Endodermal cell (in vitro differentiated cells): ENCODE results near the gene LIG4. TPM values are rescaled to one million over a fixed set of nuclear protein-coding genes. Genes with fewer than 3 reads are reported as not detected.

Source experiments
- DNase-seq: peaks from one replicate; pipeline ENCODE4 v3.0.0-alpha.2; 2017
- H3K27ac ChIP-seq: 2 replicates; pipeline ENCODE4 v1.5.1; 2013; ENCODE audit warnings: mild to moderate bottlenecking, low read depth, low read length, moderate library complexity
- H3K27me3 ChIP-seq: 2 replicates; pipeline ENCODE4 v1.6.1; 2013; ENCODE audit warnings: mild to moderate bottlenecking, low read length, moderate library complexity; ENCODE audit not compliant: insufficient read depth, control insufficient read depth, poor library complexity, severe bottlenecking
- H3K36me3 ChIP-seq: 2 replicates; pipeline ENCODE4 v1.7.0; 2013; ENCODE audit warnings: mild to moderate bottlenecking, low read length, moderate library complexity; ENCODE audit not compliant: control insufficient read depth, insufficient read depth
- H3K4me1 ChIP-seq: one replicate; pipeline ENCODE4 v1.7.0; 2013; ENCODE audit warnings: low read length; ENCODE audit not compliant: control insufficient read depth, insufficient read depth
- H3K4me3 ChIP-seq: 2 replicates; pipeline ENCODE4 v1.5.1; 2013; ENCODE audit warnings: mild to moderate bottlenecking, low read length, moderate library complexity
- H3K9ac ChIP-seq: 2 replicates; pipeline ENCODE4 v1.6.1; 2013; ENCODE audit warnings: mild to moderate bottlenecking, low read length, moderate library complexity; ENCODE audit not compliant: poor library complexity, severe bottlenecking; ENCODE audit errors: extremely low read depth
- H3K9me3 ChIP-seq: 2 replicates; pipeline ENCODE4 v1.6.1; 2013; ENCODE audit warnings: mild to moderate bottlenecking, low read length, moderate library complexity; ENCODE audit not compliant: control insufficient read depth
- H3K27ac Mint-ChIP-seq: 2 replicates; pipeline ENCODE4 v1.8.0; 2020; ENCODE audit warnings: mixed read lengths
- H3K27me3 Mint-ChIP-seq: 2 replicates; pipeline ENCODE4 v1.8.0; 2021; ENCODE audit warnings: mild to moderate bottlenecking, mixed read lengths; ENCODE audit not compliant: insufficient read depth
- H3K36me3 Mint-ChIP-seq: 2 replicates; pipeline ENCODE4 v1.8.0; 2020; ENCODE audit warnings: low read depth, mixed read lengths
- H3K4me1 Mint-ChIP-seq: 2 replicates; pipeline ENCODE4 v1.8.0; 2020; ENCODE audit warnings: mixed read lengths
- H3K4me3 Mint-ChIP-seq: 2 replicates; pipeline ENCODE4 v1.8.0; 2020; ENCODE audit warnings: mild to moderate bottlenecking, moderate library complexity, mixed read lengths
- H3K9me3 Mint-ChIP-seq: 2 replicates; pipeline ENCODE4 v1.8.0; 2020; ENCODE audit warnings: mild to moderate bottlenecking, mixed read lengths
- WGBS, 2 experiments: methylation state at CpG; one replicate each; pipeline versions ENCODE4 v1.1.5 to v1.1.7; 2013; ENCODE audit warnings: missing lambda C conversion rate in 2 of 2, mixed read lengths in 1 of 2; ENCODE audit not compliant: insufficient coverage in 1 of 2, insufficient read length in 1 of 2; 5-methylcytosine and 5-hydroxymethylcytosine counted together
- total RNA-seq, 2 donors: library from RNA; stranded (reverse); fragmentation: NEBNext Ultra II Directional in 1 of 2; extraction: Animal tissue kit (Norgen Biotek cat#: 25700) in 1 of 2; gene quantifications; 2 replicates in 1 of 2; 3 replicates in 1 of 2; pipeline ENCODE4 v1.2.1, GENCODE V29; 2021
- TF ChIP-seq, protein P1 (sequence below): fragments of 200-600 bp; sonication (generic); conservative IDR thresholded peaks from 2 replicates; pipeline ENCODE4 v1.5.0; 2021; ENCODE audit warnings: antibody characterized with exemption, mild to moderate bottlenecking

The LIG4 gene
- total RNA-seq, 2 donors from 2014 or later = 7.5 to 10.8 TPM

DNA sequence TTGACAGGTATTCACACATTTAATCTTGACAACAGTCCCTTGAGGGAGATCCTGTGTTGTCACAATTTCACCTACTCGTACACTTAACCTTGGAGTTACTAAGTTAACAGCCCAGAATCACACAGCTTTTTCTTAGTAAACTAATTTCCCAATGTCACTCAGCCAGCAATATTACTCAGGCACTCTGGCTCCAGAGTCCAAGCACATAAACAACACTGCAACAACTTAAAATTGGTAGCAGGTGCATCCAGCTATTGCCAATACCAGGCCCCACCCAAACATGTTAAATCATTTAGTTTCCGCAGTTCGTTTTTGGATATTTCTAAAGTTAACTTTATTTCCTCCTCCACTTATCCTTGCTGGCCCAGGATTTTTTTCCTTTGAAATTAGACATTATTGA, 32.7 kb downstream of the LIG4 start:
- Histone ChIP-seq H3K9ac (no peak overlapping the region), H3K9me3 (no peaks in the 10 kb centered on the region), H3K4me1 (no peaks in the 10 kb centered on the region), H3K36me3 (no peaks in the 10 kb centered on the region), H3K27ac (no peak overlapping the region), H3K4me3 (no peak overlapping the region), H3K27me3 (no peaks in the 10 kb centered on the region)
- no peaks in the 10 kb centered on the region for H3K27me3 Mint-ChIP-seq
- H3K4me1 Mint-ChIP-seq = peaks cover 7% of the 10 kb centered on the region
- no peaks in the 10 kb centered on the region for H3K9me3 Mint-ChIP-seq
- TF ChIP-seq, protein P1, sequence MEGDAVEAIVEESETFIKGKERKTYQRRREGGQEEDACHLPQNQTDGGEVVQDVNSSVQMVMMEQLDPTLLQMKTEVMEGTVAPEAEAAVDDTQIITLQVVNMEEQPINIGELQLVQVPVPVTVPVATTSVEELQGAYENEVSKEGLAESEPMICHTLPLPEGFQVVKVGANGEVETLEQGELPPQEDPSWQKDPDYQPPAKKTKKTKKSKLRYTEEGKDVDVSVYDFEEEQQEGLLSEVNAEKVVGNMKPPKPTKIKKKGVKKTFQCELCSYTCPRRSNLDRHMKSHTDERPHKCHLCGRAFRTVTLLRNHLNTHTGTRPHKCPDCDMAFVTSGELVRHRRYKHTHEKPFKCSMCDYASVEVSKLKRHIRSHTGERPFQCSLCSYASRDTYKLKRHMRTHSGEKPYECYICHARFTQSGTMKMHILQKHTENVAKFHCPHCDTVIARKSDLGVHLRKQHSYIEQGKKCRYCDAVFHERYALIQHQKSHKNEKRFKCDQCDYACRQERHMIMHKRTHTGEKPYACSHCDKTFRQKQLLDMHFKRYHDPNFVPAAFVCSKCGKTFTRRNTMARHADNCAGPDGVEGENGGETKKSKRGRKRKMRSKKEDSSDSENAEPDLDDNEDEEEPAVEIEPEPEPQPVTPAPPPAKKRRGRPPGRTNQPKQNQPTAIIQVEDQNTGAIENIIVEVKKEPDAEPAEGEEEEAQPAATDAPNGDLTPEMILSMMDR = no peak
- no peak for DNase-seq
- no peak overlapping the region for H3K4me3 Mint-ChIP-seq
- 87 to 100% methylated on average over 1 to 3 of the region's 3 CpGs for WGBS, 2 experiments
- H3K27ac Mint-ChIP-seq = no peak overlapping the region
- no peaks in the 10 kb centered on the region for H3K36me3 Mint-ChIP-seq

DNA sequence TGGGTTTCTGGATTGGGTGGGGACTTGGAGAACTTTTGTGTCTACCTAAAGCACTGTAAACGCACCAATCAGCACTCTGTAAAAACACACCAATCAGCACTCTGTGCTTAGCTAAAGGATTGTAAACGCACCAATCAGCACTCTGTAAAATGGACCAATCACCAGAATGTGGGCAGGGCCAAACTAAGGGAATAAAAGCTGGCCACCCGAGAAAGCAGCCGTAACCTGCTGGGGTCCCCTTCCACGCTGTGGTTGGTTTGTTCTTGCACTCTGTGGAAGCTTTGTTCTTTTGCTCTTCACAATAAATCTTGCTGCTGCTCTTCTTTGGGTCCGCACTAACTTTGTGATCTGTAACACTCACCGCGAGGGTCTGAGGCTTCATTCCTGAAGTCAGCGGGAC, 37.3 kb downstream of the LIG4 start:
- Mint-ChIP-seq H3K4me3 (no peak overlapping the region), H3K36me3 (no peaks in the 10 kb centered on the region), H3K27me3 (no peaks in the 10 kb centered on the region), H3K9me3 (peaks cover 9% of the 10 kb centered on the region), H3K4me1 (peaks cover 7% of the 10 kb centered on the region), H3K27ac (no peak overlapping the region)
- H3K4me3 ChIP-seq = no peak overlapping the region
- H3K9me3 ChIP-seq = peaks cover 4% of the 10 kb centered on the region
- no peaks in the 10 kb centered on the region for H3K27me3 ChIP-seq
- no peak overlapping the region for H3K27ac ChIP-seq
- no peak for DNase-seq
- no peak overlapping the region for H3K9ac ChIP-seq
- TF ChIP-seq, protein P1 = no peak
- H3K4me1 ChIP-seq = no peaks in the 10 kb centered on the region
- H3K36me3 ChIP-seq = no peaks in the 10 kb centered on the region
- 80 to 86% methylated on average over 6 to 9 of the region's 9 CpGs for WGBS, 2 experiments

DNA sequence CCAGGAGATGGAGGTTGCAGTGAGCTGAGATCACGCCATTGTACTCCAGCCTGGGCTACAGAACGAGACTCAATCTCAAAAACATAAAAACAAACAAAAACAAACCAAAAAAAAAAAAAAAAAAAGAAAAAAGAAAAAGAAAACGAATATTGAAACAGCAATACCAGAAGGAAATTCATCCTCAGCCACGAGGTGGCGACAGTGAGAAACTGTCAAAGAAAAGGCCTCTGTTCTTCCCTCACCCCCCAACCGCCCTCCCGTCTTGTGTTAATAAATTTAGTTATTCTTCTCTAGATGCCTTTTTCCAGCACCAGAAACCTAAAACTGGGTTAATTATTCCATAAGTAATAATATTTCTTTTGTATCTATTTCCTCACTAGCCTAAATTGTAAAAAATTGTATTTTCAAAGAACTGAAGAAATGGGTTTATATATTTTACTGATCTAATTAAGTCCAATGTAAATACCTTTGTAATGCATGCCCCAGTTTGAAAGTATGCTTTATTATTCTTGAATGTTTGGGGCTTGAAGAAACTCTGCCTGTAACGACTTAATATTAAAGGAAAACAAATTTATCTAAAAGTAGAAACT, 38.6 kb downstream of the LIG4 start:
- Histone ChIP-seq H3K27ac (no peak overlapping the region), H3K4me3 (no peak overlapping the region), H3K27me3 (no peaks in the 10 kb centered on the region), H3K4me1 (no peaks in the 10 kb centered on the region), H3K36me3 (no peaks in the 10 kb centered on the region), H3K9ac (no peak overlapping the region), H3K9me3 (peaks cover 4% of the 10 kb centered on the region)
- Mint-ChIP-seq H3K4me3 (no peak overlapping the region), H3K9me3 (peaks cover 21% of the 10 kb centered on the region), H3K27me3 (peaks cover 5% of the 10 kb centered on the region), H3K4me1 (no peaks in the 10 kb centered on the region), H3K36me3 (no peaks in the 10 kb centered on the region), H3K27ac (no peak overlapping the region)
- TF ChIP-seq, protein P1 = peak; percentile 86
- peak; percentile 85 for DNase-seq
- 52% methylated on average over 7 of the region's 8 CpGs; no CpG with 5 or more reads in 1 of the 2 experiments for WGBS, 2 experiments
